ENCODE results near the gene MED22.

GRCh38 chr9:133333011-133333410 lies 14.9 kb downstream of the MED22 start:
- TF ChIP-seq CTCF (IDR thresholded peaks at IDR 0.05) (no peak), EZH2 (IDR thresholded peaks at IDR 0.05) (no peak), EZH2phosphoT487 (IDR thresholded peaks at IDR 0.05) (no peak)

All from neural progenitor cell (in vitro differentiated cells).